ENCODE data around the gene ZDHHC3.

DNA sequence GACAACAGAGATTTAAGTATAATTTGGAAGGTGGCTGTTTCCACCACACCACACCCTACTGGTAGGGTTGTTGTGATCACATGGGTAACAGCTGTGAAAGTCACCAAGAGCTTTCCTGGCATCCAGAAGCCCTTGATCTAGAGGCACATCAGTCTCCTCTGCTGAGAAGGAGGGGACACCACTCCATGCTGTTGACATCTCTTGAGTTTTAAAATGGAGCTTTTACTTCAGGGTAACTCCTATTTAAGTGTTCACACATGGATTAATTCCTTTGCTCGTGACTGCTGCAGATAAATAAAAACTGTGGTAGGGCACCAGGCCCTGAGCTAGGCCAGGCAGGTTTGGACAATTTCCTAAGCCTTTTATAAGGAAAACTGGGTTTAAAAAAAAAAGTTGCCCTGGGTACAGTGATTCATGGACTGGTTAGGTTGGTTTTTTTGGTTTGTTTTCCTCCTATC, 7.5 kb upstream of the ZDHHC3 start:
- TF ChIP-seq EZH2 (IDR thresholded peaks at IDR 0.05; ENCODE audit: borderline replicate concordance, low read depth, low read length, severe bottlenecking): no peak
- TF ChIP-seq, protein P1, sequence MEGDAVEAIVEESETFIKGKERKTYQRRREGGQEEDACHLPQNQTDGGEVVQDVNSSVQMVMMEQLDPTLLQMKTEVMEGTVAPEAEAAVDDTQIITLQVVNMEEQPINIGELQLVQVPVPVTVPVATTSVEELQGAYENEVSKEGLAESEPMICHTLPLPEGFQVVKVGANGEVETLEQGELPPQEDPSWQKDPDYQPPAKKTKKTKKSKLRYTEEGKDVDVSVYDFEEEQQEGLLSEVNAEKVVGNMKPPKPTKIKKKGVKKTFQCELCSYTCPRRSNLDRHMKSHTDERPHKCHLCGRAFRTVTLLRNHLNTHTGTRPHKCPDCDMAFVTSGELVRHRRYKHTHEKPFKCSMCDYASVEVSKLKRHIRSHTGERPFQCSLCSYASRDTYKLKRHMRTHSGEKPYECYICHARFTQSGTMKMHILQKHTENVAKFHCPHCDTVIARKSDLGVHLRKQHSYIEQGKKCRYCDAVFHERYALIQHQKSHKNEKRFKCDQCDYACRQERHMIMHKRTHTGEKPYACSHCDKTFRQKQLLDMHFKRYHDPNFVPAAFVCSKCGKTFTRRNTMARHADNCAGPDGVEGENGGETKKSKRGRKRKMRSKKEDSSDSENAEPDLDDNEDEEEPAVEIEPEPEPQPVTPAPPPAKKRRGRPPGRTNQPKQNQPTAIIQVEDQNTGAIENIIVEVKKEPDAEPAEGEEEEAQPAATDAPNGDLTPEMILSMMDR (IDR thresholded peaks at IDR 0.05; ENCODE audit: borderline replicate concordance, extremely low read depth, low read length, poor library complexity, severe bottlenecking): no peak

Measured in DND-41 (cell line).